ENCODE data around the gene CSF1R. TPM values are rescaled to one million over a fixed set of nuclear protein-coding genes. Genes with fewer than 3 reads are reported as not detected.

The CSF1R gene
- total and polyA plus RNA-seq, 2 of the 4 experiments (the other 2 are of a cell fraction): 0.14 to 0.36 TPM

DNA sequence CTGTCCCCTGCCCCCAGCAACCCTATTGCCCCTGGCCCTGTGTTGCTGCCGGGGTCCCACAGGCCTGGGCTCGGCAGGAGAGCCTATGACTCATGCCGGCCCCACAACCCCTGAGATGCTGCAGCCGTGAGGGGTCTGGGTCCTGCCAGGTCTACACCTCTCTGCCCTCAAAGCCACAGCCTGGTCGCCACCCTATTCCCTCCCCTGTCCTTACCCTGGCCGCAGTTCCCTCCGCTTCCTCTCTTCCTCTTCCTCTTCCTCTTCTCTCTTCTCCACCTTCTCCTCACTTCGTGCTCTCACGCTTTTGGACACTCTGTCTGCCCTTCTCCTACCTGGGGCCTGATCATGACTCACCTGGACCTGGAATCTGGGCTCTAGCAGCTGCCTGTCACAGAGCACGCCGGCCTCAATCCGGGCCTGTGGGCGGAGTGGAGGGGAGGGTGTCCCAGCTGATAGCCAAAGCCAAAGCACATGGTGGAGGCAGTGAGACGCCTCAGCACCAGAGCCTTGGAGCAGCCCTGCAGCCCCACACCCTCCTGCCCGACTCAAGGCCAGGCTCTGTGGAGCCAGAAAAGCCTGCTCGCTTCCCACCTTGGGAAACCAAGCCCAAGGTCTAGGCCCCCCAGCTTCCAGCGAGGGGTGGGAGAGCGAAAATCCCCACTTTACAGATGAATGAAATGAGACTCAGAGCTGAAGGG, 26.8 kb upstream of the CSF1R start (continued):
- TF ChIP-seq POLR2A (IDR thresholded peaks at IDR 0.05; ENCODE audit: low read depth, low read length): no peak

- no peak overlapping the region for H3K9ac ChIP-seq (ENCODE audit: low read depth, low read length)
- H2BK120ac ChIP-seq (ENCODE audit: low read depth, low read length): peak overlapping the region; percentile 82
- DNase-seq (peak; percentile 88), ATAC-seq (ENCODE audit: low read depth) (peak; percentile 71)
- H3K79me1 ChIP-seq (ENCODE audit: low read depth in 1 of 2, low read length in 2 of 2): no peaks in the 10 kb centered on the region
- peak overlapping the region; percentile 0; the same call in 1 of the 2 replicates for H4K5ac ChIP-seq (ENCODE audit: low read depth, low read length)
- H3K27me3 ChIP-seq (ENCODE audit: control insufficient read depth, insufficient read depth, low read length): no peaks in the 10 kb centered on the region
- H3K36me3 ChIP-seq (ENCODE audit: control insufficient read depth, insufficient read depth, low read length): peaks cover 31% of the 10 kb centered on the region
- 16% methylated on average over 6 of the region's 6 CpGs; no CpG with 5 or more reads in 1 of the 2 experiments for WGBS, 2 experiments (ENCODE audit: extremely low coverage in 2 of 2, insufficient read length in 1 of 2)
- H3K4me3 ChIP-seq (ENCODE audit: insufficient read depth, low read depth, low read length): no peak overlapping the region
- peak overlapping the region; percentile 14 for H2BK5ac ChIP-seq (ENCODE audit: low read depth, low read length, poor library complexity, severe bottlenecking)
- BruUV-seq (replicated peaks): no TSS peak
- peak overlapping the region; percentile 78; the same call in 1 of the 3 replicates for H2BK15ac ChIP-seq (ENCODE audit: low read depth, low read length)
- dilution Hi-C loops (cut with HindIII; ENCODE audit: low sequenced_read_pairs, unreplicated experiment) (no loop called here), intact Hi-C loops (cut with micrococcal nuclease) (loop anchor here (1.0 to 10.0 kb wide), 3 partner anchors 45 to 278 kb away; no protein-coding TSS in a partner anchor), in situ Hi-C loops (cut with MboI; ENCODE audit: low sequenced_read_pairs) (no loop called here)
- no peaks in the 10 kb centered on the region for H3K9me3 ChIP-seq (ENCODE audit: control insufficient read depth, insufficient read depth, low read length)
- peak overlapping the region; percentile 73 for H3K4ac ChIP-seq (ENCODE audit: low read depth, low read length)
- peak overlapping the region; percentile 3; the same call in 1 of the 2 replicates for H3K18ac ChIP-seq (ENCODE audit: low read depth, low read length)
- H2AFZ ChIP-seq (replicated peaks; ENCODE audit: low read length, poor library complexity): peak overlapping the region; percentile 36
- H2AK9ac ChIP-seq (replicated peaks; ENCODE audit: low read depth, low read length, poor library complexity): peak overlapping the region; percentile 78
- ChIA-PET CTCF (interaction anchor here (0.6 to 1.2 kb wide), 4 partner anchors 12 to 1576 kb away, joined by 3 to 5 read pairs (median 3); no protein-coding TSS in a partner anchor), POLR2A (ENCODE audit: unreplicated experiment) (no interaction called here)
- H3K9me1 ChIP-seq (ENCODE audit: insufficient read depth, low read length): peaks cover 26% of the 10 kb centered on the region
- H3K14ac ChIP-seq (replicated peaks; ENCODE audit: low read depth, low read length): peak overlapping the region; percentile 84
- peaks cover 25% of the 10 kb centered on the region for H3K4me1 ChIP-seq (ENCODE audit: control insufficient read depth, insufficient read depth, low read length)
- H3K56ac ChIP-seq (ENCODE audit: extremely low read depth, insufficient read depth, low read length): peak overlapping the region; percentile 42; the same call in 1 of the 2 replicates
- H4K20me1 ChIP-seq (ENCODE audit: insufficient read depth, low read length): peaks cover 4% of the 10 kb centered on the region; the same call in 1 of the 2 replicates
- peak overlapping the region; percentile 27 to 60; a peak in 3 of 4 replicates for H4K8ac ChIP-seq (ENCODE audit: low read depth in 2 of 2, low read length in 2 of 2)
- peak overlapping the region; percentile 61 for H4K91ac ChIP-seq (ENCODE audit: insufficient read depth, low read depth, low read length)
- H2AK5ac ChIP-seq (ENCODE audit: low read depth, low read length): peak overlapping the region; percentile 76
- peak overlapping the region; percentile 41; the same call in 1 of the 2 replicates for H3K23ac ChIP-seq (ENCODE audit: low read depth, low read length)
- H3K4me2 ChIP-seq (ENCODE audit: low read depth, low read length): no peak overlapping the region
- H3K27ac ChIP-seq (ENCODE audit: insufficient read depth, low read length): peak overlapping the region; percentile 8
- H2BK20ac ChIP-seq (ENCODE audit: low read depth, low read length): peak overlapping the region; percentile 54
- peak; percentile 83 for TF ChIP-seq FOS (IDR thresholded peaks at IDR 0.05; ENCODE audit: low read depth, low read length)
- TF ChIP-seq, protein P1, sequence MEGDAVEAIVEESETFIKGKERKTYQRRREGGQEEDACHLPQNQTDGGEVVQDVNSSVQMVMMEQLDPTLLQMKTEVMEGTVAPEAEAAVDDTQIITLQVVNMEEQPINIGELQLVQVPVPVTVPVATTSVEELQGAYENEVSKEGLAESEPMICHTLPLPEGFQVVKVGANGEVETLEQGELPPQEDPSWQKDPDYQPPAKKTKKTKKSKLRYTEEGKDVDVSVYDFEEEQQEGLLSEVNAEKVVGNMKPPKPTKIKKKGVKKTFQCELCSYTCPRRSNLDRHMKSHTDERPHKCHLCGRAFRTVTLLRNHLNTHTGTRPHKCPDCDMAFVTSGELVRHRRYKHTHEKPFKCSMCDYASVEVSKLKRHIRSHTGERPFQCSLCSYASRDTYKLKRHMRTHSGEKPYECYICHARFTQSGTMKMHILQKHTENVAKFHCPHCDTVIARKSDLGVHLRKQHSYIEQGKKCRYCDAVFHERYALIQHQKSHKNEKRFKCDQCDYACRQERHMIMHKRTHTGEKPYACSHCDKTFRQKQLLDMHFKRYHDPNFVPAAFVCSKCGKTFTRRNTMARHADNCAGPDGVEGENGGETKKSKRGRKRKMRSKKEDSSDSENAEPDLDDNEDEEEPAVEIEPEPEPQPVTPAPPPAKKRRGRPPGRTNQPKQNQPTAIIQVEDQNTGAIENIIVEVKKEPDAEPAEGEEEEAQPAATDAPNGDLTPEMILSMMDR (conservative IDR thresholded peaks at IDR 0.05; ENCODE audit: low read depth, low read length): no peak
- peak; percentile 27; the same call in 1 of the 2 replicates for TF ChIP-seq MAZ (IDR thresholded peaks at IDR 0.05; ENCODE audit: borderline replicate concordance, low read depth, low read length)
- peak; percentile 20 for TF ChIP-seq SMC3 (IDR thresholded peaks at IDR 0.05; ENCODE audit: low read depth, low read length)
- TF ChIP-seq RFX5 (IDR thresholded peaks at IDR 0.05; ENCODE audit: low read depth, low read length): no peak
- no peak for TF ChIP-seq BHLHE40 (IDR thresholded peaks at IDR 0.05; ENCODE audit: low read depth, low read length)
- 0 out of 2 replicates have a peak, but pooled peaks have one; percentile 52 for TF ChIP-seq CEBPB (IDR thresholded peaks at IDR 0.05; ENCODE audit: low read depth, low read length)
- no peak for TF ChIP-seq MXI1 (IDR thresholded peaks at IDR 0.05; ENCODE audit: borderline replicate concordance, low read depth, low read length)
- TF ChIP-seq, protein P2, sequence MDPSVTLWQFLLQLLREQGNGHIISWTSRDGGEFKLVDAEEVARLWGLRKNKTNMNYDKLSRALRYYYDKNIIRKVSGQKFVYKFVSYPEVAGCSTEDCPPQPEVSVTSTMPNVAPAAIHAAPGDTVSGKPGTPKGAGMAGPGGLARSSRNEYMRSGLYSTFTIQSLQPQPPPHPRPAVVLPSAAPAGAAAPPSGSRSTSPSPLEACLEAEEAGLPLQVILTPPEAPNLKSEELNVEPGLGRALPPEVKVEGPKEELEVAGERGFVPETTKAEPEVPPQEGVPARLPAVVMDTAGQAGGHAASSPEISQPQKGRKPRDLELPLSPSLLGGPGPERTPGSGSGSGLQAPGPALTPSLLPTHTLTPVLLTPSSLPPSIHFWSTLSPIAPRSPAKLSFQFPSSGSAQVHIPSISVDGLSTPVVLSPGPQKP (IDR thresholded peaks at IDR 0.05; ENCODE audit: borderline replicate concordance, low read depth, low read length): no peak
- no peak for TF ChIP-seq NFE2L2 (IDR thresholded peaks at IDR 0.05; ENCODE audit: low read depth, low read length)
Observed at GRCh38 chr5:150112201-150113046, 26.1 kb upstream of the CSF1R start.
